HepG2 (cell line): ENCODE data around the gene CSNK2B. TPM values are rescaled to one million over a fixed set of nuclear protein-coding genes. Genes with fewer than 3 reads are reported as not detected.

Experiments
- ATAC-seq: fragments of 200-7000 bp; cut with Tn5 transposase; 3 replicates; pipeline ENCODE4 v1.9.1; 2020; ENCODE audit warnings: mild to moderate bottlenecking, moderate library complexity
- BruUV-seq: library from RNA; stranded (reverse); fragments of 400-500 nt; replicated peaks from 2 replicates; lab custom pipeline; 2021; lab: Mats Ljungman, UMichigan
- CTCF ChIA-PET: fragments of 300-600 bp; formaldehyde crosslinking; extraction: SDS; loops from one replicate; lab custom pipeline; 2021; ENCODE audit warnings: low total read pairs, inconsistent platforms, low intra/inter-chr PET ratio; lab: Yijun Ruan, JAX
- POLR2A ChIA-PET: fragments of 350-600 bp; sonication (Branson Sonifier 250); formaldehyde crosslinking; loops from one replicate; lab custom pipeline; 2020; ENCODE audit warnings: antibody characterized with exemption, inconsistent platforms; lab: Yijun Ruan, JAX
- DNase-seq: peaks from one replicate; pipeline ENCODE4 v3.0.0-alpha.2; 2015; ENCODE audit warnings: low spot score
- FAIRE-seq: peaks from 3 replicates; lab custom pipeline; 2011; peaks lifted over from hg19 to GRCh38; lab: Jason Lieb, UNC
- H2AFZ ChIP-seq: one replicate; pipeline ENCODE4 v1.6.1; 2011; ENCODE audit warnings: low read length, inconsistent platforms
- H3K27ac ChIP-seq: fragments of 300-600 bp; 3 replicates; pipeline ENCODE4 v1.8.0; 2011; ENCODE audit warnings: mixed run types, mild to moderate bottlenecking, mixed read lengths, low read length, inconsistent platforms; ENCODE audit not compliant: insufficient read depth; ENCODE audit errors: extremely low read length
- H3K27me3 ChIP-seq, 2 experiments: fragments of 200-600 bp in 1 of 2; 2 replicates in 1 of 2; 3 replicates in 1 of 2; pipeline versions ENCODE4 v1.6.0 to v1.8.0; 2011; ENCODE audit warnings: low read length in 2 of 2, mild to moderate bottlenecking in 2 of 2, moderate library complexity in 2 of 2, inconsistent platforms in 1 of 2; ENCODE audit not compliant: insufficient read depth in 2 of 2, control insufficient read depth in 1 of 2
- H3K36me3 ChIP-seq, 2 experiments: fragments of 200-600 bp in 1 of 2; replicated peaks in 1 of 2; 2 replicates in 1 of 2; 3 replicates in 1 of 2; pipeline versions ENCODE4 v1.5.1 to v1.8.0; 2011; ENCODE audit warnings: low read length in 2 of 2, inconsistent platforms in 1 of 2; ENCODE audit not compliant: insufficient read depth in 2 of 2, control insufficient read depth in 1 of 2
- H3K4me1 ChIP-seq: 2 replicates; pipeline ENCODE4 v1.5.1; 2012; ENCODE audit warnings: low read length, inconsistent platforms; ENCODE audit not compliant: insufficient read depth
- H3K4me2 ChIP-seq: 2 replicates; pipeline ENCODE4 v1.6.0; 2011; ENCODE audit warnings: low read depth, low read length, inconsistent platforms
- H3K4me3 ChIP-seq, 3 experiments: fragments of 200-600 bp in 1 of 3; sonication (generic), shearing (Covaris generic) in 1 of 3; replicated peaks in 1 of 3; 2 replicates each; pipeline ENCODE4 v1.5.1; 2011 to 2016; ENCODE audit warnings: low read length in 3 of 3, inconsistent platforms in 2 of 3, low read depth in 2 of 3, mild to moderate bottlenecking in 2 of 3, control low read depth in 1 of 3, mixed read lengths in 1 of 3; ENCODE audit not compliant: insufficient read depth in 1 of 3
- H3K79me2 ChIP-seq: one replicate; pipeline ENCODE4 v1.6.1; 2011; ENCODE audit warnings: low read length, inconsistent platforms; ENCODE audit not compliant: insufficient read depth
- H3K9ac ChIP-seq: 2 replicates; pipeline ENCODE4 v1.6.0; 2011; ENCODE audit warnings: mild to moderate bottlenecking, low read depth, low read length, inconsistent platforms; ENCODE audit not compliant: insufficient read depth
- H3K9me3 ChIP-seq: 2 replicates; pipeline ENCODE4 v1.5.1; 2012; ENCODE audit warnings: mild to moderate bottlenecking, low read length
- H4K20me1 ChIP-seq: 2 replicates; pipeline ENCODE4 v1.6.0; 2011; ENCODE audit warnings: inconsistent platforms, mild to moderate bottlenecking, low read length, moderate library complexity; ENCODE audit not compliant: insufficient read depth
- KMT2A ChIP-seq: sonication (generic); formaldehyde crosslinking; IDR thresholded peaks from 2 replicates; pipeline ENCODE4 v1.4.0; 2020; ENCODE audit warnings: missing genetic modification reagents
- MAZ ChIP-seq, 2 experiments: sonication (generic) in 1 of 2; formaldehyde crosslinking in 1 of 2; IDR thresholded peaks; 2 replicates each; pipeline versions ENCODE4 v1.5.0 to v1.6.1; 2012 to 2020; ENCODE audit warnings: low read depth in 2 of 2, mild to moderate bottlenecking in 2 of 2, borderline replicate concordance in 1 of 2, improper control_type of control experiment in 1 of 2, low read length in 1 of 2, missing genetic modification reagents in 1 of 2, moderate library complexity in 1 of 2
- RXRA ChIP-seq: sonication (generic); formaldehyde crosslinking; IDR thresholded peaks from 2 replicates; pipeline ENCODE4 v1.5.1; 2020; ENCODE audit warnings: missing genetic modification reagents
- ZBTB42 ChIP-seq: sonication (generic); formaldehyde crosslinking; IDR thresholded peaks from 2 replicates; pipeline ENCODE4 v1.5.0; 2020; ENCODE audit warnings: mild to moderate bottlenecking, missing genetic modification reagents
- ZNF251 ChIP-seq: sonication (generic); formaldehyde crosslinking; IDR thresholded peaks from 2 replicates; pipeline ENCODE4 v1.9.0; 2021; ENCODE audit warnings: mild to moderate bottlenecking, missing genetic modification reagents
- ZNF354B ChIP-seq: sonication (generic); formaldehyde crosslinking; IDR thresholded peaks from 2 replicates; pipeline ENCODE4 v1.8.0; 2022; ENCODE audit warnings: mild to moderate bottlenecking, missing genetic modification reagents
- ZNF501 ChIP-seq: sonication (generic); formaldehyde crosslinking; IDR thresholded peaks from 2 replicates; pipeline ENCODE4 v1.5.1; 2020; ENCODE audit warnings: mild to moderate bottlenecking, moderate library complexity, missing genetic modification reagents
- WGBS: methylation state at CpG from one replicate; pipeline ENCODE4 v1.1.6; 2017; ENCODE audit warnings: low lambda C conversion rate; 5-methylcytosine and 5-hydroxymethylcytosine counted together
- in situ Hi-C: cut with HindIII; loops from 2 replicates; pipeline ENCODE4 v1.10.0; 2017; ENCODE audit warnings: low pct_unique_long_range_greater_than_20kb; ENCODE audit not compliant: extremely low pct_ligation_motif_present
- intact Hi-C: fragments of 100-400 bp; cut with micrococcal nuclease; formaldehyde crosslinking; loops from one replicate; pipeline ENCODE4 v1.10.0; 2022; ENCODE audit not compliant: unreplicated experiment
- polyA plus RNA-seq, 8 experiments: library from polyadenylated mRNA; depleted of rRNA in 3 of 8; stranded (reverse) in 7 of 8; unstranded in 1 of 8; fragments of >200 nt; fragmentation: Illumina TruSeq in 4 of 8; extraction: Trizol in 4 of 8; gene quantifications; 2 replicates each; pipeline versions ENCODE4 v1.2.1 to v1.2.3, GENCODE V29; 2011 to 2016; ENCODE audit warnings: low read depth in 4 of 8, missing spikeins in 1 of 8, mixed read lengths in 1 of 8; ENCODE audit not compliant: insufficient read depth in 1 of 8
- total RNA-seq, 5 experiments: library from RNA; depleted of rRNA; stranded (reverse); fragments of >200 nt; fragmentation: Illumina TruSeq; extraction: Trizol; gene quantifications; 2 replicates each; pipeline ENCODE4 v1.2.3, GENCODE V29; 2016; ENCODE audit warnings: low read depth in 1 of 5

The CSNK2B gene
- total and polyA plus RNA-seq, 2 of the 13 experiments (the other 11 are each of a cell fraction or from before 2014, with no cell fraction given), result 111 to 296 TPM

DNA sequence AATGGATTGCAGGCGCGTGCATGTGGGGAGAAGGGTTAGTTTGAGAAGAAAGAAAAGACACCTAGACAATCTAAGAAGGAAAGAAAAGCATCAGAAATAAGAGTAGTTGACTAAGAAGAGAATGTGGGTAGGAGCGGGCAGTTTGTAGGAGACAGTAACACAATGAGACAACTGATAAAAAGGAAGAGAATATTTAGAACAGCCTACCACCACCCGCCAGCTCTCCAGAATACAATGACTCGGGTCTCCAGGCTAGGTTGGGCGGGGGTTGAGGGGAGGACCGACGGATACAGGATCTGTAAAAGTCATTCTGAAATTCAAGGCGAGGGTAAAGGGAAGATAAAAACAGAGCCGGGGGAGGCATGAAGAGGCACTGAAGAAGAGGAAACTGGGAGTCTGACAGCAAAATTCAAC, 36.5 kb downstream of the CSNK2B start:
- H3K4me1 ChIP-seq, result peaks cover 39% of the 10 kb centered on the region
- no peaks in the 10 kb centered on the region for H3K9me3 ChIP-seq
- in situ Hi-C loops (no loop called here), intact Hi-C loops (loop anchor here (2.0 to 5.0 kb wide), 2 partner anchors 22 to 35 kb away; partner anchors contain the start of genes CLIC1 and LY6G5C)
- H2AFZ ChIP-seq, result peak overlapping the region; percentile 48
- H3K27me3 ChIP-seq, result peaks cover 0 to 2% of the 10 kb centered on the region in 2 experiments; a peak in 2 of 5 replicates
- DNase-seq (no peak), FAIRE-seq (no peak), ATAC-seq (peak; percentile 31)
- ChIA-PET POLR2A (interaction anchor here (0.6 to 2.7 kb wide), 21 partner anchors 10 to 439 kb away, joined by 3 to 57 read pairs (median 6); partner anchors contain the start of genes APOM, C6orf47, CLIC1 and CSNK2B), CTCF (no interaction called here)
- peaks cover 22% of the 10 kb centered on the region for H3K79me2 ChIP-seq
- no TSS peak for BruUV-seq
- peak overlapping the region; percentile 85 for H3K27ac ChIP-seq
- peaks cover 4 to 7% of the 10 kb centered on the region in 2 experiments; a peak in 3 of 5 replicates for H3K36me3 ChIP-seq
- peak overlapping the region; percentile 99 for H3K4me2 ChIP-seq
- 5% methylated on average over 10 of the region's 10 CpGs for WGBS
- TF ChIP-seq ZNF354B (CRISPR knock-in tag) (no peak), ZNF501 (CRISPR knock-in tag) (no peak), ZNF251 (CRISPR knock-in tag) (no peak), KMT2A (CRISPR knock-in tag) (peak; percentile 10; the same call in 1 of the 2 replicates), ZBTB42 (0 out of 2 replicates have a peak, but pooled peaks have one; percentile 5), MAZ (IDR thresholded peaks at IDR 0.05; ENCODE audit: borderline replicate concordance, low read depth, low read length) (no peak), MAZ (CRISPR knock-in tag; IDR thresholded peaks at IDR 0.05; ENCODE audit: low read depth) (no peak), RXRA (CRISPR knock-in tag) (no peak)
- H3K9ac ChIP-seq, result peak overlapping the region; percentile 95
- peak overlapping the region; percentile 71 to 84 (median 81) for H3K4me3 ChIP-seq
- H4K20me1 ChIP-seq, result no peaks in the 10 kb centered on the region
